Mucosa of descending colon (tissue), 3 donors: Measurements from ENCODE around the gene CNPY1. TPM values are rescaled to one million over a fixed set of nuclear protein-coding genes. Genes with fewer than 3 reads are reported as not detected.

Experiments used
- total RNA-seq, 3 donors: library from RNA; stranded (reverse); fragmentation: NEBNext Ultra II Directional in 2 of 3; extraction: Animal tissue kit (Norgen Biotek cat#: 25700) in 2 of 3; gene quantifications; one replicate each; pipeline versions ENCODE4 v1.2.1 to v1.2.4, GENCODE V29; 2021 to 2023
- donor health status: DM: no; HTN: no; CAD: no; lungs with moderate emphysema.
- donor health status: DM: no; HTN: no; CAD: no.
- donor health status: DM: no; HTN: yes; CAD: no.

The CNPY1 gene
- total RNA-seq, 3 donors from 2014 or later: not detected

Other genes starting within 250 kb of the CNPY1 start
- 10 to 100 TPM; 40.1 to 85.1 (median 83.2) TPM for gene INSIG1, start 248.7 kb downstream of the CNPY1 start, total RNA-seq
- gene EN2, start 88.4 kb downstream of the CNPY1 start, total RNA-seq: not detected
- gene RBM33, start 98.1 kb upstream of the CNPY1 start, total RNA-seq: 10 to 100 TPM; 59.9 to 75.8 (median 69.8) TPM